Subcutaneous adipose tissue (tissue), 4 donors: ENCODE measurements around the gene LGALS4. TPM values are rescaled to one million over a fixed set of nuclear protein-coding genes. Genes with fewer than 3 reads are reported as not detected.

Source experiments
- CTCF ChIP-seq: fragments of 450-650 bp; IDR thresholded peaks from one replicate; pipeline ENCODE4 v1.5.1; 2016; ENCODE audit warnings: low read depth, mild to moderate bottlenecking, control low read depth, antibody characterized with exemption, moderate library complexity
- total RNA-seq, 4 donors: library from RNA; depleted of rRNA; stranded (reverse); fragments of >200 nt; gene quantifications; one replicate each; pipeline ENCODE4 v1.1.0, GENCODE V29; 2016

LGALS4 gene
- total RNA-seq, 4 donors from 2014 or later, result 1.9 to 4.5 (median 4.4) TPM; not detected in 1

- TF ChIP-seq CTCF, result no peak
These were observed 27.3 kb upstream of the LGALS4 start for GRCh38 chr19:38839816-38840582.

GRCh38 chr19:38838986-38839761 lies 26.4 kb upstream of the LGALS4 start:
- no peak for TF ChIP-seq CTCF

GRCh38 chr19:38838208-38838985 lies 25.7 kb upstream of the LGALS4 start:
- TF ChIP-seq CTCF, result no peak

GRCh38 chr19:38837656-38838121 lies 24.9 kb upstream of the LGALS4 start:
- no peak for TF ChIP-seq CTCF

- no peak for TF ChIP-seq CTCF
These were observed 24.4 kb upstream of the LGALS4 start for GRCh38 chr19:38836983-38837626.

GRCh38 chr19:38836159-38836982 lies 23.6 kb upstream of the LGALS4 start:
- TF ChIP-seq CTCF, result no peak
